GM21447 (cell line): ENCODE measurements around the gene WNT8A.

Source experiments
- ATAC-seq: cut with Tn5 transposase; IDR thresholded peaks from one replicate; pipeline ENCODE4 v1.9.1; 2021; ENCODE audit not compliant: unreplicated experiment

Gene WNT8A

GRCh38 chr5:138139781-138140090 lies 55.9 kb downstream of the WNT8A start:
- ATAC-seq = no peak

- ATAC-seq = no peak
Measured at GRCh38 chr5:138140268-138140667, 56.4 kb downstream of the WNT8A start.
